Right ventricle myocardium inferior (tissue), 1 donor: ENCODE data around the gene ACTC1. TPM values are rescaled to one million over a fixed set of nuclear protein-coding genes. Genes with fewer than 3 reads are reported as not detected.

Experiments
- ATAC-seq: fragments of 200-7000 bp; cut with Tn5 transposase; one replicate; pipeline ENCODE4 v1.9.1; 2020; ENCODE audit warnings: mild to moderate bottlenecking, moderate library complexity
- DNase-seq: peaks from one replicate; pipeline ENCODE4 v3.0.0; 2021; ENCODE audit errors: missing footprints
- intact Hi-C: fragments of 100-400 bp; cut with DNase I; formaldehyde crosslinking; loops from one replicate; pipeline ENCODE4 v1.11.0; 2022
- total RNA-seq: library from RNA; stranded (reverse); fragmentation: NEBNext Ultra II Directional; extraction: Animal tissue kit (Norgen Biotek cat#: 25700); gene quantifications from one replicate; pipeline ENCODE4 v1.2.1, GENCODE V29; 2021
- donor health status: DM: no; HTN: yes; CAD: no; lungs with severe emphysema.

Gene ACTC1
- total RNA-seq, 1 donor from 2014 or later, result 15,626 TPM

- ATAC-seq (no peak), DNase-seq (no peak)
- intact Hi-C loops, result no loop called here
Measured at GRCh38 chr15:34773013-34773412, 22.3 kb downstream of the ACTC1 start.

GRCh38 chr15:34772312-34772711 is 23.0 kb downstream of the ACTC1 start:
- ATAC-seq (no peak), DNase-seq (no peak)
- intact Hi-C loops, result no loop called here

- no peak for ATAC-seq
- DNase-seq, result no peak
- intact Hi-C loops, result no loop called here
Measured at GRCh38 chr15:34769711-34770110, 25.6 kb downstream of the ACTC1 start.

- intact Hi-C loops, result no loop called here
- DNase-seq (no peak), ATAC-seq (no peak)
Measured at GRCh38 chr15:34768530-34768929, 26.8 kb downstream of the ACTC1 start.

GRCh38 chr15:34765741-34766140 is 29.6 kb downstream of the ACTC1 start:
- ATAC-seq (no peak), DNase-seq (no peak)
- intact Hi-C loops, result no loop called here

- intact Hi-C loops, result no loop called here
- ATAC-seq, result no peak
- DNase-seq, result no peak
Measured at GRCh38 chr15:34760909-34761308, 34.4 kb downstream of the ACTC1 start.

- intact Hi-C loops, result no loop called here
- no peak for DNase-seq
Measured at GRCh38 chr15:34759992-34760391, 35.4 kb downstream of the ACTC1 start.

GRCh38 chr15:34759347-34759746 is 36.0 kb downstream of the ACTC1 start:
- DNase-seq, result no peak
- intact Hi-C loops, result no loop called here
- ATAC-seq, result no peak

More at GRCh38 chr15:34759992-34760391, 35.4 kb downstream of the ACTC1 start:
- no peak for ATAC-seq

GRCh38 chr15:34757262-34757661 is 38.1 kb downstream of the ACTC1 start:
- DNase-seq (no peak), ATAC-seq (no peak)
- intact Hi-C loops, result no loop called here

- DNase-seq (no peak), ATAC-seq (no peak)
- intact Hi-C loops, result no loop called here
Measured at GRCh38 chr15:34755419-34755773, 40.0 kb downstream of the ACTC1 start.

GRCh38 chr15:34754674-34755418 is 40.5 kb downstream of the ACTC1 start, which contains the start of gene GJD2:
Gene GJD2 (minus strand): TSS chr15:34754998. CDS start chr15:34754488, 510 bp downstream.
- ATAC-seq (no peak), DNase-seq (peak; percentile 60)
- intact Hi-C loops, result no loop called here

- intact Hi-C loops, result no loop called here
- ATAC-seq (no peak), DNase-seq (no peak)
Measured at GRCh38 chr15:34754171-34754601, 41.2 kb downstream of the ACTC1 start.

- intact Hi-C loops, result no loop called here
- ATAC-seq, result no peak
Measured at GRCh38 chr15:34753236-34753894, 42.0 kb downstream of the ACTC1 start.

GRCh38 chr15:34749691-34750090 is 45.7 kb downstream of the ACTC1 start:
- intact Hi-C loops, result no loop called here
- DNase-seq, result no peak
- no peak for ATAC-seq

More at GRCh38 chr15:34753236-34753894, 42.0 kb downstream of the ACTC1 start:
- no peak for DNase-seq

Other genes with a start within 250 kb of the ACTC1 start
- 7.1 TPM for gene GOLGA8B, start 211.9 kb downstream of the ACTC1 start, total RNA-seq
- not detected for gene GJD2, start 40.6 kb downstream of the ACTC1 start, total RNA-seq
- gene AQR, start 174.2 kb upstream of the ACTC1 start, total RNA-seq, result 10.1 TPM
- 45.3 TPM for gene ZNF770, start 192.7 kb upstream of the ACTC1 start, total RNA-seq